WTC11 (cell line): ENCODE results near the gene SLC8B1.

Experiments
- CREB1 ChIP-seq: sonication (generic); formaldehyde crosslinking; IDR thresholded peaks from 2 replicates; pipeline ENCODE4 v1.8.0; 2023; ENCODE audit warnings: mild to moderate bottlenecking, missing genetic modification reagents
- ELF4 ChIP-seq: sonication (generic); formaldehyde crosslinking; IDR thresholded peaks from 2 replicates; pipeline ENCODE4 v1.8.1; 2022; ENCODE audit warnings: low read depth, mild to moderate bottlenecking, moderate library complexity, missing genetic modification reagents
- JUN ChIP-seq: sonication (generic); formaldehyde crosslinking; IDR thresholded peaks from 2 replicates; pipeline ENCODE4 v1.8.0; 2023; ENCODE audit warnings: mild to moderate bottlenecking, missing genetic modification reagents
- PREB ChIP-seq: sonication (generic); formaldehyde crosslinking; IDR thresholded peaks from 2 replicates; pipeline ENCODE4 v1.8.1; 2022; ENCODE audit warnings: mild to moderate bottlenecking, missing genetic modification reagents, moderate library complexity, borderline replicate concordance
- TCF7 ChIP-seq: sonication (generic); formaldehyde crosslinking; IDR thresholded peaks from 2 replicates; pipeline ENCODE4 v1.8.0; 2022; ENCODE audit warnings: mild to moderate bottlenecking, low read depth, missing genetic modification reagents, moderate library complexity
- USF2 ChIP-seq: sonication (generic); formaldehyde crosslinking; IDR thresholded peaks from 2 replicates; pipeline ENCODE4 v1.8.1; 2023; ENCODE audit warnings: mild to moderate bottlenecking, missing genetic modification reagents, moderate library complexity
- TF ChIP-seq, protein P1 (sequence below): fragments of 200-600 bp; IDR thresholded peaks from 2 replicates; pipeline ENCODE4 v1.8.0; 2022; ENCODE audit warnings: antibody characterized with exemption
- TF ChIP-seq, protein P2 (sequence below): sonication (generic); formaldehyde crosslinking; IDR thresholded peaks from 2 replicates; pipeline ENCODE4 v1.8.1; 2023; ENCODE audit warnings: mild to moderate bottlenecking, missing genetic modification reagents

DNA sequence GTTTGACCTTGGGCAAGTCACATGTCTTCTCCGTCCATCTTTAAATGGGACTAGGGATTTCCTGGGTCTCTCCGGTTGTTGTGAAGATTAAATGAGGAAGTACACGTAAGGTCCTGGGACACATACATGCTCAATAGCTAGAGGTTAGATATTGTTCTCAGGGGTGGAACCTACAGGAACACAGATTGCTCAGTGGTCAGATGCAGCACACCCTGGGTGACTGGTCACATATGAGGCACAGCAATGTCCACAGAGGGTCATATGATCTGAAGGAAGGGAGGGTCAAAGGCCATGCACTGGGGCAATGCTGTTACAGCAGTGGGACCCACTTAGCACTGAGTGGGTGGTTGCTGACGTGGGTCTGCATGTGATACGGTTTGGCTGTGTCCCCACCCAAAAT lies 11.4 kb upstream of the SLC8B1 start:
- TF ChIP-seq, protein P1, sequence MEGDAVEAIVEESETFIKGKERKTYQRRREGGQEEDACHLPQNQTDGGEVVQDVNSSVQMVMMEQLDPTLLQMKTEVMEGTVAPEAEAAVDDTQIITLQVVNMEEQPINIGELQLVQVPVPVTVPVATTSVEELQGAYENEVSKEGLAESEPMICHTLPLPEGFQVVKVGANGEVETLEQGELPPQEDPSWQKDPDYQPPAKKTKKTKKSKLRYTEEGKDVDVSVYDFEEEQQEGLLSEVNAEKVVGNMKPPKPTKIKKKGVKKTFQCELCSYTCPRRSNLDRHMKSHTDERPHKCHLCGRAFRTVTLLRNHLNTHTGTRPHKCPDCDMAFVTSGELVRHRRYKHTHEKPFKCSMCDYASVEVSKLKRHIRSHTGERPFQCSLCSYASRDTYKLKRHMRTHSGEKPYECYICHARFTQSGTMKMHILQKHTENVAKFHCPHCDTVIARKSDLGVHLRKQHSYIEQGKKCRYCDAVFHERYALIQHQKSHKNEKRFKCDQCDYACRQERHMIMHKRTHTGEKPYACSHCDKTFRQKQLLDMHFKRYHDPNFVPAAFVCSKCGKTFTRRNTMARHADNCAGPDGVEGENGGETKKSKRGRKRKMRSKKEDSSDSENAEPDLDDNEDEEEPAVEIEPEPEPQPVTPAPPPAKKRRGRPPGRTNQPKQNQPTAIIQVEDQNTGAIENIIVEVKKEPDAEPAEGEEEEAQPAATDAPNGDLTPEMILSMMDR: no peak
- TF ChIP-seq PREB (CRISPR knock-in tag): no peak
- TF ChIP-seq, protein P2, sequence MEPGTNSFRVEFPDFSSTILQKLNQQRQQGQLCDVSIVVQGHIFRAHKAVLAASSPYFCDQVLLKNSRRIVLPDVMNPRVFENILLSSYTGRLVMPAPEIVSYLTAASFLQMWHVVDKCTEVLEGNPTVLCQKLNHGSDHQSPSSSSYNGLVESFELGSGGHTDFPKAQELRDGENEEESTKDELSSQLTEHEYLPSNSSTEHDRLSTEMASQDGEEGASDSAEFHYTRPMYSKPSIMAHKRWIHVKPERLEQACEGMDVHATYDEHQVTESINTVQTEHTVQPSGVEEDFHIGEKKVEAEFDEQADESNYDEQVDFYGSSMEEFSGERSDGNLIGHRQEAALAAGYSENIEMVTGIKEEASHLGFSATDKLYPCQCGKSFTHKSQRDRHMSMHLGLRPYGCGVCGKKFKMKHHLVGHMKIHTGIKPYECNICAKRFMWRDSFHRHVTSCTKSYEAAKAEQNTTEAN (CRISPR knock-in tag): no peak
- no peak for TF ChIP-seq JUN (CRISPR knock-in tag)
- no peak for TF ChIP-seq ELF4 (CRISPR knock-in tag)
- no peak for TF ChIP-seq TCF7 (CRISPR knock-in tag)
- TF ChIP-seq CREB1 (CRISPR knock-in tag): no peak
- TF ChIP-seq USF2 (CRISPR knock-in tag): no peak
